GM12878 (cell line): ENCODE data around the gene PCSK5. TPM values are rescaled to one million over a fixed set of nuclear protein-coding genes. Genes with fewer than 3 reads are reported as not detected.

Source experiments
- ATAC-seq: fragments of 200-7000 bp; cut with Tn5 transposase; 3 replicates; pipeline ENCODE4 v1.9.1; 2020; ENCODE audit warnings: mild to moderate bottlenecking, moderate library complexity
- BruUV-seq: library from RNA; stranded (reverse); fragments of 400-500 nt; replicated peaks from 2 replicates; lab custom pipeline; 2021; lab: Mats Ljungman, UMichigan
- CTCF ChIA-PET: fragments of 300-600 bp; sonication (Branson Sonifier 250); formaldehyde crosslinking; extraction: SDS; loops from one replicate; lab custom pipeline; 2021; ENCODE audit warnings: inconsistent platforms; lab: Yijun Ruan, JAX
- POLR2A ChIA-PET: fragments of 350-600 bp; formaldehyde crosslinking; extraction: SDS; loops from one replicate; lab custom pipeline; 2021; ENCODE audit warnings: inconsistent platforms; lab: Charles Lee
- RAD21 ChIA-PET: fragments of 300-600 bp; sonication (Branson Sonifier 250); formaldehyde crosslinking; loops from one replicate; lab custom pipeline; 2023; ENCODE audit warnings: antibody characterized with exemption; ENCODE audit not compliant: unreplicated experiment; lab: Charles Lee
- SMC1A ChIA-PET: fragments of 300-600 bp; sonication (Branson Sonifier 250); formaldehyde crosslinking; loops from one replicate; lab custom pipeline; 2023; ENCODE audit not compliant: unreplicated experiment, uncharacterized antibody; lab: Charles Lee
- DNase-seq: peaks from one replicate; pipeline ENCODE4 v3.0.0-alpha.2; 2011; ENCODE audit warnings: low read depth, low spot score
- FAIRE-seq: peaks from 3 replicates; lab custom pipeline; 2011; peaks lifted over from hg19 to GRCh38; lab: Jason Lieb, UNC
- H2AFZ ChIP-seq: 2 replicates; pipeline ENCODE4 v1.6.0; 2011; ENCODE audit warnings: low read depth, low read length, control low read depth; ENCODE audit not compliant: control insufficient read depth
- H3K27ac ChIP-seq: 2 replicates; pipeline ENCODE4 v1.5.1; 2011; ENCODE audit warnings: control low read depth; ENCODE audit not compliant: control insufficient read depth, insufficient read depth
- H3K27me3 ChIP-seq, 2 experiments: replicated peaks in 1 of 2; 2 replicates each; pipeline versions ENCODE4 v1.6.0 to v1.6.1; 2011; ENCODE audit warnings: low read length in 1 of 2; ENCODE audit not compliant: control insufficient read depth in 2 of 2, insufficient read depth in 2 of 2
- H3K36me3 ChIP-seq, 2 experiments: 2 replicates each; pipeline ENCODE4 v1.5.1; 2011; ENCODE audit warnings: low read length in 1 of 2; ENCODE audit not compliant: control insufficient read depth in 2 of 2, insufficient read depth in 2 of 2
- H3K4me1 ChIP-seq: 2 replicates; pipeline ENCODE4 v1.6.1; 2011; ENCODE audit warnings: mild to moderate bottlenecking, low read length, moderate library complexity, mixed read lengths; ENCODE audit not compliant: control insufficient read depth, insufficient read depth
- H3K4me2 ChIP-seq: 2 replicates; pipeline ENCODE4 v1.6.0; 2011; ENCODE audit warnings: control low read depth; ENCODE audit not compliant: control insufficient read depth, insufficient read depth
- H3K4me3 ChIP-seq: fragments of 200-600 bp; sonication (generic); 2 replicates; pipeline ENCODE4 v1.5.1; 2016
- H3K79me2 ChIP-seq: 2 replicates; pipeline ENCODE4 v1.6.0; 2011; ENCODE audit warnings: low read length; ENCODE audit not compliant: control insufficient read depth, insufficient read depth
- H3K9ac ChIP-seq: 2 replicates; pipeline ENCODE4 v1.8.0; 2011; ENCODE audit warnings: low read length, control low read depth, mixed read lengths; ENCODE audit not compliant: control insufficient read depth, insufficient read depth
- H3K9me3 ChIP-seq: replicated peaks from 3 replicates; pipeline ENCODE4 v1.5.1; 2011; ENCODE audit warnings: mild to moderate bottlenecking, low read length; ENCODE audit not compliant: control insufficient read depth, insufficient read depth
- H4K20me1 ChIP-seq: 2 replicates; pipeline ENCODE4 v1.6.0; 2011; ENCODE audit not compliant: control insufficient read depth, insufficient read depth
- BACH1 ChIP-seq: fragments of 450-650 bp; IDR thresholded peaks from 2 replicates; pipeline ENCODE4 v1.6.1; 2017; ENCODE audit warnings: mild to moderate bottlenecking, borderline replicate concordance
- CBFB ChIP-seq: IDR thresholded peaks from 2 replicates; pipeline ENCODE4 v1.6.1; 2016; ENCODE audit warnings: antibody characterized with exemption, low read depth
- ESRRA ChIP-seq: IDR thresholded peaks from 2 replicates; pipeline ENCODE4 v1.6.1; 2012; ENCODE audit warnings: mild to moderate bottlenecking, low read length, improper control_type of control experiment
- IRF3 ChIP-seq: fragments of 450-650 bp; IDR thresholded peaks from 2 replicates; pipeline ENCODE4 v1.6.1; 2014; ENCODE audit warnings: mild to moderate bottlenecking
- KDM1A ChIP-seq: fragments of 200-600 bp; sonication (generic); IDR thresholded peaks from 2 replicates; pipeline ENCODE4 v1.6.1; 2016; ENCODE audit warnings: borderline replicate concordance
- NFIC ChIP-seq: IDR thresholded peaks from 2 replicates; pipeline ENCODE4 v1.6.1; 2012; ENCODE audit warnings: low read depth, mild to moderate bottlenecking, inconsistent platforms, low read length, moderate library complexity
- RAD51 ChIP-seq: fragments of 450-650 bp; IDR thresholded peaks from 2 replicates; pipeline ENCODE4 v1.6.1; 2016; ENCODE audit warnings: moderate library complexity, mild to moderate bottlenecking, inconsistent platforms
- RELB ChIP-seq: fragments of 450-650 bp; IDR thresholded peaks from 2 replicates; pipeline ENCODE4 v1.6.1; 2017; ENCODE audit warnings: low read depth, mild to moderate bottlenecking, moderate library complexity
- SMAD1 ChIP-seq: fragments of 450-650 bp; IDR thresholded peaks from 2 replicates; pipeline ENCODE4 v1.6.1; 2018; ENCODE audit warnings: mild to moderate bottlenecking, low read depth; ENCODE audit not compliant: partially characterized antibody
- SREBF2 ChIP-seq: IDR thresholded peaks from 2 replicates; pipeline ENCODE4 v1.6.1; 2012; ENCODE audit warnings: mild to moderate bottlenecking, low read length
- ZNF592 ChIP-seq: fragments of 450-650 bp; IDR thresholded peaks from 2 replicates; pipeline ENCODE4 v1.6.1; 2017; ENCODE audit warnings: mild to moderate bottlenecking, moderate library complexity
- whole genome bisulfite sequencing: methylation state at CpG from one replicate; pipeline ENCODE4 v1.1.6; 2016; ENCODE audit warnings: low lambda C conversion rate; ENCODE audit not compliant: insufficient replicate concordance, insufficient coverage; ENCODE audit errors: missing lambda C conversion rate; 5-methylcytosine and 5-hydroxymethylcytosine counted together
- in situ Hi-C: fragments of 300-500 bp; cut with MboI; formaldehyde crosslinking; loops from 9 replicates; pipeline ENCODE4 v1.14.3; 2018; ENCODE audit warnings: mixed read lengths
- intact Hi-C: fragments of 100-400 bp; cut with micrococcal nuclease; formaldehyde crosslinking; loops from one replicate; pipeline ENCODE4 v1.14.2; 2022; ENCODE audit not compliant: unreplicated experiment
- polyA plus RNA-seq, 11 experiments: library from polyadenylated mRNA; depleted of rRNA in 4 of 11; unstranded in 6 of 11; stranded (reverse) in 5 of 11; fragments of >200 nt; fragmentation: Nextera tagmentation in 4 of 11; fragmentation: Illumina TruSeq in 1 of 11; extraction: Ambion mirVana in 4 of 11; extraction: Trizol in 1 of 11; gene quantifications; 1 replicate in 1 of 11; 2 replicates in 10 of 11; pipeline versions ENCODE4 v1.2.1 to v1.2.3, GENCODE V29; 2011 to 2016; ENCODE audit warnings: inconsistent platforms in 2 of 11, missing spikeins in 2 of 11, low read depth in 1 of 11
- total RNA-seq, 4 experiments: library from RNA; depleted of rRNA in 3 of 4; stranded (reverse); fragments of >200 nt in 3 of 4; fragmentation: Illumina TruSeq in 1 of 4; extraction: Trizol in 1 of 4; gene quantifications; 2 replicates each; pipeline versions ENCODE4 v1.2.1 to v1.2.3, GENCODE V29; 2013 to 2021

The PCSK5 gene
- total and polyA plus RNA-seq, 10 of the 15 experiments (the other 5 are each of a cell fraction or from before 2014, with no cell fraction given), result 0.01 to 0.13 (median 0.04) TPM; not detected in 3

GRCh38 chr9:76372336-76372735, 481.9 kb downstream of the PCSK5 start:
- no peak overlapping the region for H3K27ac ChIP-seq
- no peak overlapping the region for H2AFZ ChIP-seq
- no peak overlapping the region for H3K4me3 ChIP-seq
- ChIA-PET POLR2A (no interaction called here), RAD21 (no interaction called here), SMC1A (interaction anchor here (1.2 kb wide), 1 partner anchor 12 kb away, joined by 4 read pairs; no protein-coding TSS in a partner anchor), CTCF (no interaction called here)
- H3K4me1 ChIP-seq, result peaks cover 10% of the 10 kb centered on the region
- H3K27me3 ChIP-seq, result no peaks in the 10 kb centered on the region
- in situ Hi-C loops (no loop called here), intact Hi-C loops (no loop called here)
- no peaks in the 10 kb centered on the region for H3K36me3 ChIP-seq
- DNase-seq (no peak), ATAC-seq (no peak), FAIRE-seq (no peak)
- H3K4me2 ChIP-seq, result no peak overlapping the region
- H3K79me2 ChIP-seq, result no peaks in the 10 kb centered on the region
- H3K9ac ChIP-seq, result no peak overlapping the region
- no TSS peak for BruUV-seq
- no peaks in the 10 kb centered on the region for H4K20me1 ChIP-seq
- TF ChIP-seq RELB (no peak), KDM1A (no peak), CBFB (no peak), ESRRA (no peak), SMAD1 (no peak), BACH1 (no peak)
- H3K9me3 ChIP-seq, result no peaks in the 10 kb centered on the region

DNA sequence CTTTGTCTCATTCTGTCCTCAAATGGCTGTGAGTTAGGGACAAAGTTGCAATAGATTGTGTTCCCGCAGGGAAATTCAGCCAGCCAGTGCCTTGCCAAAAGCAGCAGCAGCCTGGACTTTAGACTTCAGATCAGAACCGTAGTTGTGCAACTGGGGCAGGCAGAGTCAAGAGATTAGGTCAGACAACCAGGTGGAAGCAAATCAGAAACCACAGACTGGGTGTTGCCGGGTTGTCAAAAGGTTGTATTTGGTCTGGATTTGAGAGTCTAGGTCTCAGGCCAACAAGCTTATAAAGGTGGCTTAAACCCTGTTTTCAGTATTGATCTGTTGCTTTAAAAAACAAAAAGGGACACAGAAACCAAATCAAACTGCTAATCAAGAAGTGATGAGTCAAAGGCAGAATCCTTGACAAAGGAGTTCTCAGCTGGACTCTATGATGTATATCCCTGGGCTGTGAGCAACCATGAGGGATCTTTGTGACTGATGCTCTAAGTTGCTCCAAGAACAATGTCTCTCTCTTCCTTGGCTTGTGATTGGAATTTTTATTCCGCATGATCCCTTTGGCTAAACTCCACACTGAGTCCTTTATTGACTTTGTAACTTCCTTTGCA, 482.8 kb downstream of the PCSK5 start:
- H3K4me1 ChIP-seq, result peaks cover 10% of the 10 kb centered on the region
- no peak overlapping the region for H2AFZ ChIP-seq
- H3K27ac ChIP-seq, result no peak overlapping the region
- DNase-seq (no peak), ATAC-seq (peak; percentile 40), FAIRE-seq (peak; percentile 52)
- BruUV-seq, result no TSS peak
- ChIA-PET CTCF (no interaction called here), RAD21 (interaction anchor here (0.9 kb wide), 1 partner anchor 21 kb away, joined by 3 read pairs; no protein-coding TSS in a partner anchor), SMC1A (no interaction called here), POLR2A (no interaction called here)
- no peaks in the 10 kb centered on the region for H3K79me2 ChIP-seq
- H3K9me3 ChIP-seq, result no peaks in the 10 kb centered on the region
- H4K20me1 ChIP-seq, result no peaks in the 10 kb centered on the region
- no peak overlapping the region for H3K9ac ChIP-seq
- 34% methylated on average over 4 of the region's 4 CpGs for WGBS
- in situ Hi-C loops (no loop called here), intact Hi-C loops (no loop called here)
- H3K4me3 ChIP-seq, result no peak overlapping the region
- no peak overlapping the region for H3K4me2 ChIP-seq
- H3K27me3 ChIP-seq, result no peaks in the 10 kb centered on the region
- no peaks in the 10 kb centered on the region for H3K36me3 ChIP-seq
- TF ChIP-seq IRF3 (no peak), ZNF592 (no peak), RAD51 (no peak), NFIC (no peak), SREBF2 (no peak)
